Thoracic aorta (tissue), 2 donors: ENCODE data around the gene LDAH. TPM values are rescaled to one million over a fixed set of nuclear protein-coding genes. Genes with fewer than 3 reads are reported as not detected.

Source experiments
- ATAC-seq: fragments of 150-250 bp; one replicate; pipeline ENCODE4 v1.8.0; 2017; ENCODE audit warnings: low read depth; ENCODE audit not compliant: insufficient number of reproducible peaks, low FRiP score
- DNase-seq: peaks from one replicate; pipeline ENCODE4 v3.0.0-alpha.2; 2020; ENCODE audit warnings: low spot score
- H3K27ac ChIP-seq, 2 donors: fragments of 200-600 bp; sonication (generic); 1 replicate in 1 of 2; 2 replicates in 1 of 2; pipeline ENCODE4 v1.5.1; 2016; ENCODE audit warnings: mild to moderate bottlenecking in 2 of 2, moderate library complexity in 2 of 2
- H3K27me3 ChIP-seq: fragments of 200-600 bp; sonication (generic); replicated peaks from 2 replicates; pipeline ENCODE4 v1.6.0; 2016; ENCODE audit warnings: mild to moderate bottlenecking; ENCODE audit not compliant: insufficient read depth
- H3K36me3 ChIP-seq: fragments of 200-600 bp; sonication (generic); one replicate; pipeline ENCODE4 v1.5.1; 2016
- H3K4me1 ChIP-seq, 2 donors: fragments of 200-600 bp; sonication (generic); 1 replicate in 1 of 2; 2 replicates in 1 of 2; pipeline versions ENCODE4 v1.5.1 to v1.6.0; 2016; ENCODE audit warnings: low read depth in 2 of 2, mild to moderate bottlenecking in 1 of 2; ENCODE audit not compliant: control insufficient read depth in 1 of 2
- H3K4me3 ChIP-seq: fragments of 200-600 bp; sonication (generic); 2 replicates; pipeline ENCODE4 v1.5.1; 2016; ENCODE audit warnings: mild to moderate bottlenecking
- H3K9me3 ChIP-seq: fragments of 200-600 bp; sonication (generic); 2 replicates; pipeline ENCODE4 v1.5.1; 2016
- CTCF ChIP-seq: fragments of 200-600 bp; sonication (generic); IDR thresholded peaks from one replicate; pipeline ENCODE4 v1.5.1; 2019; ENCODE audit warnings: antibody characterized with exemption
- total RNA-seq, 2 donors: library from RNA; depleted of rRNA; stranded (reverse); fragments of >200 nt; gene quantifications; one replicate each; pipeline versions ENCODE4 v1.1.0 to v1.2.3, GENCODE V29; 2016

Gene LDAH
- total RNA-seq, 2 donors from 2014 or later, result 14.5 to 19.8 TPM

GRCh38 chr2:20665243-20666004 lies 157.5 kb downstream of the LDAH start:
- ATAC-seq (no peak), DNase-seq (no peak)
- no peaks in the 10 kb centered on the region for H3K9me3 ChIP-seq
- H3K27ac ChIP-seq, result peak overlapping the region; percentile 99
- peaks cover 3 to 58% of the 10 kb centered on the region in 2 donors for H3K4me1 ChIP-seq
- H3K4me3 ChIP-seq, result peak overlapping the region; percentile 88
- peaks cover 6% of the 10 kb centered on the region for H3K36me3 ChIP-seq
- no peaks in the 10 kb centered on the region for H3K27me3 ChIP-seq
- no peak for TF ChIP-seq CTCF

GRCh38 chr2:20664431-20665242 lies 158.3 kb downstream of the LDAH start:
- ATAC-seq, result no peak
- Histone ChIP-seq H3K27me3 (no peaks in the 10 kb centered on the region), H3K36me3 (no peaks in the 10 kb centered on the region), H3K4me1 (peaks cover 3 to 53% of the 10 kb centered on the region in 2 donors), H3K9me3 (no peaks in the 10 kb centered on the region), H3K4me3 (peak overlapping the region; percentile 88), H3K27ac (peak overlapping the region; percentile 99)
- TF ChIP-seq CTCF, result no peak
- no peak for DNase-seq

GRCh38 chr2:20664071-20664390 lies 158.9 kb downstream of the LDAH start:
- Histone ChIP-seq H3K4me3 (no peak overlapping the region), H3K4me1 (peaks cover 3 to 47% of the 10 kb centered on the region in 2 donors), H3K36me3 (no peaks in the 10 kb centered on the region), H3K9me3 (no peaks in the 10 kb centered on the region), H3K27ac (no peak overlapping the region), H3K27me3 (no peaks in the 10 kb centered on the region)
- no peak for TF ChIP-seq CTCF
- ATAC-seq (no peak), DNase-seq (no peak)

GRCh38 chr2:20663196-20664070 lies 159.5 kb downstream of the LDAH start:
- no peak for TF ChIP-seq CTCF
- Histone ChIP-seq H3K27me3 (no peaks in the 10 kb centered on the region), H3K4me1 (peaks cover 3 to 41% of the 10 kb centered on the region in 2 donors), H3K9me3 (no peaks in the 10 kb centered on the region), H3K27ac (no peak overlapping the region), H3K36me3 (no peaks in the 10 kb centered on the region), H3K4me3 (no peak overlapping the region)
- no peak for DNase-seq
- no peak for ATAC-seq
